ENCODE data around the gene ANKRD52.

DNA sequence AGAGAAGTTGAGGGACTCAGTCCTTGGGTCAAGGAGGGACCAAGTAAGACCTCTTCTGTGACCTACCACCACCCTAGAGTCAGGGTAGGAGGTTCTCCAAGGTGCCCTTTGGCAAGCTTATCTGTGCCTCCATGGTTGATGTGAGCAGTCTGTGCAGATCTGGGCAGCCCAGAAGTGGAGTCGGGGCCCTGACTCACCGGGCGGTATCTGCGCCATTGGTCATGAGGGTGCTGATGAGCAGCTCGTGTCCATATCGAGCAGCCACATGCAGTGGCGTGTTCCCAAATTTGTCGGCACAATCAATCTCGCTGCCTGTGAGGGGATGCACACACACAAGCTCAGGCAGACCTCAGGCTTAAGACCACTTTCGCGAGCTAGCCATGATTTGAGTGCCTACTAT is 5.1 kb downstream of the ANKRD52 start:
- no peak for TF ChIP-seq CTCF (IDR thresholded peaks at IDR 0.05; ENCODE audit: low read depth, low read length, missing input control)
- TF ChIP-seq RXRA (IDR thresholded peaks at IDR 0.05): no peak

Measured in liver (tissue), 3 donors.